ENCODE measurements around the gene KRTAP29-1.

Gene KRTAP29-1

DNA sequence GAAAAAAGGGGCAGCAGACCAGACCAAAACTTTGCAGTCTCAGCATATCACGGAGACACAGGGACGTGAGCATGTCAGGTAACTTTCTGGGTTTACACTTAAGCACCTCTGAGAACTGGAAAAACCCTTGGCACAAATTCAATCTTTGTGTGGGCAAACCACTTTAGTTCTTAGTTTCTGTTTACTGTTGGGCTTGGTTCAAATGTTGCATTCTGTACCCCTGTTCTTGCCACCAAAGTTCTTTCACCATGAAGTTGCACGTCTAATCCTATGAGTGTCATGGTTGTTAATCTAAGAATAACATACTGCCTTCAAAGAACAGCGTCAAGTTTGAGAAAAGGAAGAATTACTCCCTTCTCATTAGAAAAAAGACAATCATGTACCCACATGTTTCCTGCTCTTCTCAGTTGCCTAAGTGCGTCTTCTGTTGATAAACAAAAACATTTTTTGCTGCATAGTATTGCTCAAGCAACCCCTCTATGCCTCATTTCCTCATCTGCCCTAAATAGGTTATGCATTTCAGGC is 36.4 kb upstream of the KRTAP29-1 start:
- TF ChIP-seq CEBPB (IDR thresholded peaks at IDR 0.05) = no peak
- no peak for TF ChIP-seq YY1 (IDR thresholded peaks at IDR 0.05; ENCODE audit: low read depth)
- no peak for TF ChIP-seq TEAD4 (IDR thresholded peaks at IDR 0.05)
- no peak for TF ChIP-seq USF1 (IDR thresholded peaks at IDR 0.05)
- no peak for TF ChIP-seq REST (IDR thresholded peaks at IDR 0.05; ENCODE audit: low read depth)
- no peak for TF ChIP-seq ZBTB7A (IDR thresholded peaks at IDR 0.05; ENCODE audit: low read depth)
- no peak for TF ChIP-seq TCF12 (IDR thresholded peaks at IDR 0.05; ENCODE audit: low read depth)
- no peak for TF ChIP-seq EGR1 (IDR thresholded peaks at IDR 0.05)
- no peak for TF ChIP-seq TAF1 (IDR thresholded peaks at IDR 0.05; ENCODE audit: low read depth)
- TF ChIP-seq MAX (IDR thresholded peaks at IDR 0.05) = no peak
- TF ChIP-seq CREB1 (IDR thresholded peaks at IDR 0.05; ENCODE audit: low read depth) = no peak
- no peak for TF ChIP-seq NFIC (IDR thresholded peaks at IDR 0.05)
- TF ChIP-seq RAD21 (IDR thresholded peaks at IDR 0.05; ENCODE audit: low read depth) = no peak
- TF ChIP-seq EP300 (IDR thresholded peaks at IDR 0.05; ENCODE audit: borderline replicate concordance) = no peak
- TF ChIP-seq FOXM1 (IDR thresholded peaks at IDR 0.05; ENCODE audit: borderline replicate concordance, low read depth) = no peak

- TF ChIP-seq REST (IDR thresholded peaks at IDR 0.05; ENCODE audit: low read depth) (no peak), TCF12 (IDR thresholded peaks at IDR 0.05; ENCODE audit: low read depth) (no peak), ZBTB7A (IDR thresholded peaks at IDR 0.05; ENCODE audit: low read depth) (no peak), CEBPB (IDR thresholded peaks at IDR 0.05) (no peak), USF1 (IDR thresholded peaks at IDR 0.05) (no peak), TAF1 (IDR thresholded peaks at IDR 0.05; ENCODE audit: low read depth) (no peak), EGR1 (IDR thresholded peaks at IDR 0.05) (no peak), FOXM1 (IDR thresholded peaks at IDR 0.05; ENCODE audit: borderline replicate concordance, low read depth) (no peak), NFIC (IDR thresholded peaks at IDR 0.05) (no peak), MAX (IDR thresholded peaks at IDR 0.05) (no peak), EP300 (IDR thresholded peaks at IDR 0.05; ENCODE audit: borderline replicate concordance) (no peak), TEAD4 (IDR thresholded peaks at IDR 0.05) (no peak), CREB1 (IDR thresholded peaks at IDR 0.05; ENCODE audit: low read depth) (no peak), RAD21 (IDR thresholded peaks at IDR 0.05; ENCODE audit: low read depth) (no peak)
These were observed 33.1 kb upstream of the KRTAP29-1 start for GRCh38 chr17:41335747-41336146.

DNA sequence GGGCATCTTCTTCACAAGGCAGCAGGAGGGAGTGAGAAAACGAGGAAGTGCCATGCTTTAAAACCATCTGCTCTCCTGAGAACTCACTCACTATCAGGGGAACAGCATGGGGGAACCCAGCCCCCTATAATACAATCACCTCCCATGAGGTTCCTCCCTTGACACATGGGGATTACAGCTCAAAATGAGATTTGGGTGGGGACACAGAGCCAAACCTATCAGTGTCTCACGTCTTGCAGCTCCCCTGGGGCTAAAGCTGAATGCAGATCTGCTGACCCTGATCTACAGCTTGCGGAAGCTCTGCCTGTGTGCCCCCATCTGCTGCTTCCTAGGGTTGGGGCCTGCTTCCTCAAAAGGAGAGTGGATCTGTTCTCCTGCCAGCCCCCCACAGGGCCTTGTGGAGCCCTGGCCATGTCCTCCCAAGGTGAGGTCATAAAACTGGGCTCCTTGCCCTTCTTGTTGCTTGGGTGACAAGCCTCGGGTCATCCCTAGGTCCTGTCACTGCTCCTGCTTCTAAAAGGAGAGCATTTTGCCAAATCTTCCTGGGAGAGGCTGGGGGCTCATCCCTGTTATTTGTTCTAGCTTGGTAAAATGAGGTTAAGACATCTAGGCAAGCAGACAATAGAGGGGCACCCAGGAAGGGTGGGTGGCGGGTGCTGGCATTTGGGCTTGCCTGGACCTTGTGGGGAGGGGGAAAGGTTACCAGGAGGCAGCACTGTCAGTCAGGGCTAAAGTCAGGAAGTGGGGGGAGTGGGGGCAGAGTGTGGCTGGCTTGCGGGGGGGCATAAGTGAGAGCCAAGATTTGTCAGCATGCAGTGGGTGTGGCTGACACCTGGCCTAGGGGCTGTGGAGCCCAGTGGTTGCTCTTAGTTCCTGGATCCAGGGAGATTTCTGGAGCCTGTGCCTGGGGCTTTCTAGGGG is 32.0 kb upstream of the KRTAP29-1 start:
- TF ChIP-seq YY1 (IDR thresholded peaks at IDR 0.05; ENCODE audit: low read depth) = no peak
- TF ChIP-seq USF1 (IDR thresholded peaks at IDR 0.05) = no peak
- no peak for TF ChIP-seq CEBPB (IDR thresholded peaks at IDR 0.05)

GRCh38 chr17:41333836-41334235 is 31.2 kb upstream of the KRTAP29-1 start:
- TF ChIP-seq REST (IDR thresholded peaks at IDR 0.05; ENCODE audit: low read depth) (no peak), RAD21 (IDR thresholded peaks at IDR 0.05; ENCODE audit: low read depth) (no peak), FOXM1 (IDR thresholded peaks at IDR 0.05; ENCODE audit: borderline replicate concordance, low read depth) (no peak), EGR1 (IDR thresholded peaks at IDR 0.05) (no peak), CREB1 (IDR thresholded peaks at IDR 0.05; ENCODE audit: low read depth) (no peak), CEBPB (IDR thresholded peaks at IDR 0.05) (no peak), EP300 (IDR thresholded peaks at IDR 0.05; ENCODE audit: borderline replicate concordance) (no peak), NFIC (IDR thresholded peaks at IDR 0.05) (no peak), TCF12 (IDR thresholded peaks at IDR 0.05; ENCODE audit: low read depth) (no peak), TEAD4 (IDR thresholded peaks at IDR 0.05) (no peak), YY1 (IDR thresholded peaks at IDR 0.05; ENCODE audit: low read depth) (no peak), TAF1 (IDR thresholded peaks at IDR 0.05; ENCODE audit: low read depth) (no peak), USF1 (IDR thresholded peaks at IDR 0.05) (no peak), ZBTB7A (IDR thresholded peaks at IDR 0.05; ENCODE audit: low read depth) (no peak), MAX (IDR thresholded peaks at IDR 0.05) (no peak)
